Loucy (cell line): ENCODE data around the gene MS4A18.
A peak's percentile ranks its signal among the peaks of the same experiment; 100 is the strongest.

ENCODE experiments used
- H2AFZ ChIP-seq: fragments of 200-600 bp; sonication (generic); 2 replicates; pipeline ENCODE4 v1.6.0; 2016; ENCODE audit warnings: antibody characterized with exemption, mild to moderate bottlenecking, low read length, moderate library complexity
- H3F3A ChIP-seq: fragments of 200-600 bp; 2 replicates; pipeline ENCODE4 v1.6.0; 2016; ENCODE audit warnings: antibody characterized with exemption, low read depth, mild to moderate bottlenecking
- H3K27me3 ChIP-seq: fragments of 200-600 bp; sonication (generic); 2 replicates; pipeline ENCODE4 v1.6.1; 2014; ENCODE audit warnings: low read length, mild to moderate bottlenecking; ENCODE audit not compliant: insufficient read depth, poor library complexity, severe bottlenecking
- H3K36me3 ChIP-seq: fragments of 200-600 bp; sonication (generic); 2 replicates; pipeline ENCODE4 v1.6.1; 2016; ENCODE audit warnings: low read length; ENCODE audit not compliant: insufficient read depth
- H3K4me1 ChIP-seq: fragments of 200-600 bp; sonication (generic); 2 replicates; pipeline ENCODE4 v1.5.1; 2014; ENCODE audit warnings: low read length, mild to moderate bottlenecking; ENCODE audit not compliant: insufficient read depth, poor library complexity, severe bottlenecking
- H3K4me2 ChIP-seq: fragments of 200-600 bp; sonication (generic); 2 replicates; pipeline ENCODE4 v1.6.0; 2014; ENCODE audit warnings: antibody characterized with exemption, low read length, low read depth, mild to moderate bottlenecking; ENCODE audit not compliant: poor library complexity, severe bottlenecking
- H3K4me3 ChIP-seq: fragments of 200-600 bp; sonication (generic); 2 replicates; pipeline ENCODE4 v1.5.1; 2014; ENCODE audit warnings: low read length, mild to moderate bottlenecking, mixed read lengths; ENCODE audit not compliant: poor library complexity, severe bottlenecking
- H3K79me2 ChIP-seq: fragments of 200-600 bp; sonication (generic); 2 replicates; pipeline ENCODE4 v1.6.1; 2014; ENCODE audit warnings: low read length; ENCODE audit not compliant: insufficient read depth
- H3K9ac ChIP-seq: fragments of 200-600 bp; sonication (generic); 2 replicates; pipeline ENCODE4 v1.6.0; 2014; ENCODE audit warnings: mild to moderate bottlenecking, low read depth, low read length, moderate library complexity; ENCODE audit not compliant: poor library complexity, severe bottlenecking
- H3K9me2 ChIP-seq: fragments of 200-600 bp; sonication (generic); replicated peaks from 2 replicates; pipeline ENCODE4 v1.6.1; 2016; ENCODE audit warnings: low read depth, low read length, mixed read lengths
- H3K9me3 ChIP-seq: fragments of 200-600 bp; sonication (generic); 2 replicates; pipeline ENCODE4 v1.6.1; 2014; ENCODE audit warnings: mild to moderate bottlenecking, antibody characterized with exemption, low read length, low read depth; ENCODE audit not compliant: insufficient read depth
- H4K20me1 ChIP-seq: fragments of 200-600 bp; sonication (generic); 2 replicates; pipeline ENCODE4 v1.6.0; 2014; ENCODE audit warnings: antibody characterized with exemption, low read length, mild to moderate bottlenecking; ENCODE audit not compliant: insufficient read depth, poor library complexity, severe bottlenecking
- EZH2phosphoT487 ChIP-seq: fragments of 200-600 bp; IDR thresholded peaks from 2 replicates; pipeline ENCODE4 v1.6.1; 2018; ENCODE audit warnings: antibody characterized with exemption, mild to moderate bottlenecking, moderate library complexity, borderline replicate concordance
- TF ChIP-seq, protein P1 (sequence below): fragments of 200-600 bp; sonication (generic); conservative IDR thresholded peaks from 2 replicates; pipeline ENCODE4 v1.5.1; 2014; ENCODE audit warnings: mild to moderate bottlenecking, antibody characterized with exemption, low read length

The MS4A18 gene

DNA sequence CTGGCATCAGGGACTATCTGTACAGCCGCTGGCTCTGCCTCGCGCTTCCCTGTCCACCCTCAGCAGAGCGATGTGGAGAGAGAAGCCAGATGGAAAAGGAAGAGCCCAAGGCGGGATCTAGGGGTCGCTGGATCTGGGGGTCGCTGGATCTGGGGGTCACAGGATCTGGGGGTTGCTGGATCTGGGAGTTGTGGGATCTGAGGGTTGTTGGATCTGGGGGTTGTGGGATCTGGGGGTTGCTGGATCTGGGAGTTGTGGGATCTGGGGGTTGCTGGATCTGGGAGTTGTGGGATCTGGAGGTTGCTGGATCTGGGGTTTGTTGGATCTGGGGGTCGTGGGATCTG, 58.6 kb downstream of the MS4A18 start:
- H3K9me3 ChIP-seq = no peaks in the 10 kb centered on the region
- no peak overlapping the region for H3K9ac ChIP-seq
- H3K4me2 ChIP-seq = no peak overlapping the region
- no peak overlapping the region for H2AFZ ChIP-seq
- no peaks in the 10 kb centered on the region for H3K27me3 ChIP-seq
- no peaks in the 10 kb centered on the region for H3K36me3 ChIP-seq
- H4K20me1 ChIP-seq = no peaks in the 10 kb centered on the region
- no peaks in the 10 kb centered on the region for H3K9me2 ChIP-seq
- TF ChIP-seq EZH2phosphoT487 = no peak
- TF ChIP-seq, protein P1, sequence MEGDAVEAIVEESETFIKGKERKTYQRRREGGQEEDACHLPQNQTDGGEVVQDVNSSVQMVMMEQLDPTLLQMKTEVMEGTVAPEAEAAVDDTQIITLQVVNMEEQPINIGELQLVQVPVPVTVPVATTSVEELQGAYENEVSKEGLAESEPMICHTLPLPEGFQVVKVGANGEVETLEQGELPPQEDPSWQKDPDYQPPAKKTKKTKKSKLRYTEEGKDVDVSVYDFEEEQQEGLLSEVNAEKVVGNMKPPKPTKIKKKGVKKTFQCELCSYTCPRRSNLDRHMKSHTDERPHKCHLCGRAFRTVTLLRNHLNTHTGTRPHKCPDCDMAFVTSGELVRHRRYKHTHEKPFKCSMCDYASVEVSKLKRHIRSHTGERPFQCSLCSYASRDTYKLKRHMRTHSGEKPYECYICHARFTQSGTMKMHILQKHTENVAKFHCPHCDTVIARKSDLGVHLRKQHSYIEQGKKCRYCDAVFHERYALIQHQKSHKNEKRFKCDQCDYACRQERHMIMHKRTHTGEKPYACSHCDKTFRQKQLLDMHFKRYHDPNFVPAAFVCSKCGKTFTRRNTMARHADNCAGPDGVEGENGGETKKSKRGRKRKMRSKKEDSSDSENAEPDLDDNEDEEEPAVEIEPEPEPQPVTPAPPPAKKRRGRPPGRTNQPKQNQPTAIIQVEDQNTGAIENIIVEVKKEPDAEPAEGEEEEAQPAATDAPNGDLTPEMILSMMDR = no peak
- no peaks in the 10 kb centered on the region for H3K79me2 ChIP-seq
- H3K4me3 ChIP-seq = no peak overlapping the region
- H3F3A ChIP-seq = 0 out of 2 replicates have a peak, but pooled peaks cover 3% of the 10 kb centered on the region
- peaks cover 34% of the 10 kb centered on the region for H3K4me1 ChIP-seq

- H3K27me3 ChIP-seq = no peaks in the 10 kb centered on the region
- no peaks in the 10 kb centered on the region for H3K9me2 ChIP-seq
- 0 out of 2 replicates have a peak, but pooled peaks cover 3% of the 10 kb centered on the region for H3F3A ChIP-seq
- no peaks in the 10 kb centered on the region for H3K9me3 ChIP-seq
- no peak overlapping the region for H3K4me2 ChIP-seq
- no peaks in the 10 kb centered on the region for H4K20me1 ChIP-seq
- no peaks in the 10 kb centered on the region for H3K79me2 ChIP-seq
- no peak overlapping the region for H2AFZ ChIP-seq
- no peak for TF ChIP-seq EZH2phosphoT487
- TF ChIP-seq, protein P1 = no peak
- H3K36me3 ChIP-seq = no peaks in the 10 kb centered on the region
- no peak overlapping the region for H3K4me3 ChIP-seq
- no peak overlapping the region for H3K9ac ChIP-seq
- peaks cover 39% of the 10 kb centered on the region for H3K4me1 ChIP-seq
Observed at GRCh38 chr11:60783911-60784310, 59.4 kb downstream of the MS4A18 start.

DNA sequence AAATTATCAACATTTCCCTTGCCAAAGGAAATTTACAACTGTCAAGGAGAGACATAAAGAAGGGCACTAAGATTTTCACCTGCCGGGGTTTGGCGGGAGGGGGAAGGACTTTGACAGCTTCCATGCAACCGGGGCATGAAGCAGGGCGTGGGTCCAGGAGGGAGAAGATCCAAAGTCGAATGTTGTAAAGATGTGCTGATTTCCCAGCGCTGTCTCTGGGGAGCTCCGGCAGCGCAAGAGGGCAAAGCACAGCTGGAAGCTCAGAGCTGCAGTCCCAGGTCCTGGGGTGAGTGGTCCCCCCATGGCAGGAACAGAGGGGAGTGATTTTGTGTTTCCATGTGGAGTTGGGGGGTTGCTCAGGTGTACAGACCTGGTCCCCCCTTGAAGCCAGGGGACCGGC, 60.6 kb downstream of the MS4A18 start, which contains the start of gene MS4A10:
TSS of gene MS4A10 (plus strand) at position 198 of the 400 bp plus-strand sequence. CDS start 5,003 bp downstream, outside the sequence.
- peak within 1 kb of the TSS; percentile 64 for H3K9ac ChIP-seq
- H3K4me2 ChIP-seq = peak within 1 kb of the TSS; percentile 78
- TF ChIP-seq, protein P1 = no peak
- TF ChIP-seq EZH2phosphoT487 = no peak
- no peaks in the 10 kb centered on the region for H3K27me3 ChIP-seq
- H3K4me3 ChIP-seq = peak within 1 kb of the TSS; percentile 61
- H3K79me2 ChIP-seq = no peaks in the 10 kb centered on the region
- no peaks in the 10 kb centered on the region for H3K9me2 ChIP-seq
- H3F3A ChIP-seq = 0 out of 2 replicates have a peak, but pooled peaks cover 3% of the 10 kb centered on the region
- no peaks in the 10 kb centered on the region for H3K9me3 ChIP-seq
- H2AFZ ChIP-seq = peak within 1 kb of the TSS; percentile 47; the same call in 1 of the 2 replicates
- H4K20me1 ChIP-seq = no peaks in the 10 kb centered on the region
- H3K4me1 ChIP-seq = peaks cover 44% of the 10 kb centered on the region
- no peaks in the 10 kb centered on the region for H3K36me3 ChIP-seq
